GM18519 (cell line): ENCODE data around the gene LAMA3.

Experiments
- ATAC-seq: cut with Tn5 transposase; IDR thresholded peaks from one replicate; pipeline ENCODE4 v1.9.1; 2021; ENCODE audit warnings: mild to moderate bottlenecking, moderate library complexity; ENCODE audit not compliant: unreplicated experiment, low FRiP score

LAMA3 gene

GRCh38 chr18:23842305-23842704, 153.1 kb downstream of the LAMA3 start:
- no peak for ATAC-seq

- no peak for ATAC-seq
These were observed 155.9 kb downstream of the LAMA3 start for GRCh38 chr18:23844991-23845680.

GRCh38 chr18:23845988-23846630, 156.9 kb downstream of the LAMA3 start:
- no peak for ATAC-seq

- no peak for ATAC-seq
These were observed 158.2 kb downstream of the LAMA3 start for GRCh38 chr18:23847321-23847986.

- no peak for ATAC-seq
These were observed 159.9 kb downstream of the LAMA3 start for GRCh38 chr18:23849141-23849540.

- ATAC-seq = no peak
These were observed 161.0 kb downstream of the LAMA3 start for GRCh38 chr18:23850215-23850614.

GRCh38 chr18:23851470-23852002, 162.3 kb downstream of the LAMA3 start:
- no peak for ATAC-seq

- ATAC-seq = no peak
These were observed 163.2 kb downstream of the LAMA3 start for GRCh38 chr18:23852236-23853045.

GRCh38 chr18:23853448-23854195, 164.4 kb downstream of the LAMA3 start:
- ATAC-seq = no peak

- ATAC-seq = no peak
These were observed 166.5 kb downstream of the LAMA3 start for GRCh38 chr18:23855721-23856120.

- no peak for ATAC-seq
These were observed 167.4 kb downstream of the LAMA3 start for GRCh38 chr18:23856466-23857163.

GRCh38 chr18:23857164-23857552, 167.9 kb downstream of the LAMA3 start:
- ATAC-seq = no peak

GRCh38 chr18:23857756-23858155, 168.5 kb downstream of the LAMA3 start:
- no peak for ATAC-seq

GRCh38 chr18:23859466-23860336, 170.4 kb downstream of the LAMA3 start:
- ATAC-seq = no peak

- no peak for ATAC-seq
These were observed 172.1 kb downstream of the LAMA3 start for GRCh38 chr18:23861326-23861725.

GRCh38 chr18:23861805-23862470, 172.7 kb downstream of the LAMA3 start:
- ATAC-seq = no peak

- no peak for ATAC-seq
These were observed 175.4 kb downstream of the LAMA3 start for GRCh38 chr18:23864624-23865023.

- ATAC-seq = no peak
These were observed 177.8 kb downstream of the LAMA3 start for GRCh38 chr18:23867006-23867405.
